C4-2B (cell line): ENCODE results near the gene RAVER2.

Experiments used
- CTCF ChIP-seq: fragments of 450-650 bp; conservative IDR thresholded peaks from 2 replicates; pipeline ENCODE4 v1.5.1; 2017; ENCODE audit warnings: mild to moderate bottlenecking
- ZFX ChIP-seq: fragments of 450-650 bp; IDR thresholded peaks from 2 replicates; pipeline ENCODE4 v1.6.1; 2017

- TF ChIP-seq CTCF (no peak), ZFX (no peak)
These were observed 101.1 kb downstream of the RAVER2 start for GRCh38 chr1:64845831-64846425.
